Measurements from ENCODE around the gene GAB2.

Gene GAB2

DNA sequence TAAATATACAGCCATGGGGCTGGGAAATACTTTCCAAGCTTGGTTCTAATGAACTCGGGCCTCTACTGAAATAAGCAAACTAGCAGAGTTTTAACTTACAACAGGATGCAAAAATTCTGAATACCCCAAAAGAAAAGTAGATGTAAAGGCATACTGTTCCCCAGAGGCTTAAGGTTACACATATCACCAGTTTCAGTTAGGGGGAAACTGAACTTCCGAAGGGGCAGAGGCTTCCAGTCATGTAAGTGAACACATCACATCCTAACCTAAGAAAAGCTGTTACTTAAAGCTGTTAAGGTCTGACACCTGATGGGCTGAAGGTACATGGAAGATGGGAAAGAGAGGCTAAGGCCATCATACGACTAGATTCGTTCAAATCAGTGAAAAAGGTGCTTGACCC is 2.3 kb downstream of the GAB2 start:
- peaks cover 10% of the 10 kb centered on the region for H3K4me1 ChIP-seq (ENCODE audit: control insufficient read depth, insufficient read depth, low read length)
- peaks cover 18% of the 10 kb centered on the region for H3K27me3 ChIP-seq (ENCODE audit: control insufficient read depth, insufficient read depth, low read length)
- no peak overlapping the region for H3K4me3 ChIP-seq (ENCODE audit: low read depth, low read length)

DNA sequence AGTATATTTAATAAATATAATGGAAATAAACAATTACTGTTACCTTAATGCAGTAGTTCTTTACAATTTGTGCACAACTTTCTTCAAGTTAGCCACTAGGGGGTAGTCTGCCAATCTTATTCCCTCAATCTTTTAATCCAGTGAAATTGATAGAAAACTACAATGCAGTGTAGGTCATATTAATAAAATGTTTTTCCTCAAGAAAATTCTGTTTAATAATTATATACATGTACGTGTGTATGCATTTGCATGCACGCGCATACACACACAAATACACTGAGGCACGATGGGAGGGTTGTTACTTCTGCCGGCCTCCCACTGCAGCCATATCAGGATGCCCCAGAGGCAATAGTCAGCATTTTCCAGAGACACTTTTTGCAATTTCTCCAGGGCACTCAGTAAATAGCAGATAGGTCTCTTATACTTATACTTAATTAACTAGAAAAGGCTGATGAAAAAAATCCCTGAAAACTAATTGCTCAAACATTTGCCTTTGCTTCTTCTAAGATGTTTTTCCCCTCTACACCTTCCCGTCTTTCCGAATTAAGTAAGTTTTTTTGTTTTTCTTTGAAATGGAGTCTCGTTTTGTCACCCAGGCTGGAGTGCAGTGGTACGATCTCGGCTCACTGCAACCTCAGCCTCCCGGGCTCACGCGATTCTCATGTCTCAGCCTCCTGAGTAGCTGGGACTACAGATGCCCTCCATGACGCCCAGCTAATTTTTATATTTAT is 3.1 kb downstream of the GAB2 start:
- H3K4me1 ChIP-seq (ENCODE audit: control insufficient read depth, insufficient read depth, low read length): peaks cover 8% of the 10 kb centered on the region
- no peaks in the 10 kb centered on the region for H3K36me3 ChIP-seq (ENCODE audit: control insufficient read depth, insufficient read depth, low read length)
- H3K9ac ChIP-seq (ENCODE audit: low read depth, low read length): no peak overlapping the region
- no peaks in the 10 kb centered on the region for H3K9me3 ChIP-seq (ENCODE audit: control insufficient read depth, insufficient read depth, low read length)
- H3K27me3 ChIP-seq (ENCODE audit: control insufficient read depth, insufficient read depth, low read length): peaks cover 15% of the 10 kb centered on the region
- no peak overlapping the region for H3K4me3 ChIP-seq (ENCODE audit: low read depth, low read length)

More for the DNA sequence above, 2.3 kb downstream of the GAB2 start:
- H3K36me3 ChIP-seq (ENCODE audit: control insufficient read depth, insufficient read depth, low read length): no peaks in the 10 kb centered on the region
- no peak overlapping the region for H3K9ac ChIP-seq (ENCODE audit: low read depth, low read length)
- H3K9me3 ChIP-seq (ENCODE audit: control insufficient read depth, insufficient read depth, low read length): no peaks in the 10 kb centered on the region

DNA sequence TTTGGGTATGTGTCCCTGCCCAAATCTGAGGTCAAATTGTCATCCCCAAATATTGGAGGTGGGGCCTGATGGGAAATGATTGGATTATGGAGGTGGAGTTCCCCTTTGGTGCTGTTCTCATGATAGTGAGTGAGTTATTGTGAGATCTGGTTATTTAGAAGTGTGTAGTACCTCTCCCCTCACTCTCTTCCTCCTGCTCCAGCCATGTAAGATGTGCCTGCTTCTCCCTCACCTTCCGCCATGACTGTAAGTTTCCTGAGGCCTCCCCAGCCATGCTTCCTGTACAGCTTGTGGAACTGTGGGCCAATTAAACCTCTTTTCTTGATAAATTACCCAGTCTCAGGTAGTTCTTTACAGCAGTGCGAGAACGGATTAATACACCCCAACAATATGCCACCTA is 9.0 kb downstream of the GAB2 start:
- no peak overlapping the region for H3K9ac ChIP-seq (ENCODE audit: low read depth, low read length)
- H3K36me3 ChIP-seq (ENCODE audit: control insufficient read depth, insufficient read depth, low read length): no peaks in the 10 kb centered on the region
- H3K4me1 ChIP-seq (ENCODE audit: control insufficient read depth, insufficient read depth, low read length): no peaks in the 10 kb centered on the region
- H3K27me3 ChIP-seq (ENCODE audit: control insufficient read depth, insufficient read depth, low read length): no peaks in the 10 kb centered on the region
- H3K9me3 ChIP-seq (ENCODE audit: control insufficient read depth, insufficient read depth, low read length): no peaks in the 10 kb centered on the region
- H3K4me3 ChIP-seq (ENCODE audit: low read depth, low read length): no peak overlapping the region

DNA sequence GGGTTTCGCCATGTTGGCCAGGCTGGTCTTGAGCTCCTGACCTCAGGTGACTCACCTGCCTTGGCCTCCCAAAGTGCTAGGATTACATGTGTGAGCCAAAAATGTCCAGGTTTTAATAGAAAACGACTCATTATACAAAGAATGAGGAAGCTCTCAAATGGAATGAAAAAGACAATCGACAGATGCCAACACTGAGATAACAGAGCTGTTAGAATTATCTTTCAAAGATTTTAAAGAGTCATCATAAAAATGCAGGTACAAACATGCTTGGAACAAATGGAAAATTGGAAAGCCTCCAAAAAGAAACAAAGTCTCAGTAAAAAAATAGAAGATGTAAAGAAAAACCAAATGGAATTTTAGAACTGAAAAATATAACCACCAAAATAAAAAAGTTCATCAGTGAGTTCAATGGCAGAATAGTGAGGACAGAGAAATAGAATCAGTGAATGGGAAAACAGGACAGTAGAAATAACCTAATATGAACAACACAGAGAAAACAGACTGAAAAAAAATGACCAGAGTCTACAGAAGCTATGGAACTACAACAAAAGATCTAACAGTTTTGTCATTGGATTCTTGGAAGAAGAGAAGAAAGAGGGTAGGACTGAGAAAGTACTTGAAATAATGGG is 10.9 kb downstream of the GAB2 start:
- Histone ChIP-seq H3K36me3 (ENCODE audit: control insufficient read depth, insufficient read depth, low read length) (no peaks in the 10 kb centered on the region), H3K9ac (ENCODE audit: low read depth, low read length) (no peak overlapping the region), H3K27me3 (ENCODE audit: control insufficient read depth, insufficient read depth, low read length) (no peaks in the 10 kb centered on the region), H3K9me3 (ENCODE audit: control insufficient read depth, insufficient read depth, low read length) (no peaks in the 10 kb centered on the region), H3K4me3 (ENCODE audit: low read depth, low read length) (no peak overlapping the region), H3K4me1 (ENCODE audit: control insufficient read depth, insufficient read depth, low read length) (no peaks in the 10 kb centered on the region)

DNA sequence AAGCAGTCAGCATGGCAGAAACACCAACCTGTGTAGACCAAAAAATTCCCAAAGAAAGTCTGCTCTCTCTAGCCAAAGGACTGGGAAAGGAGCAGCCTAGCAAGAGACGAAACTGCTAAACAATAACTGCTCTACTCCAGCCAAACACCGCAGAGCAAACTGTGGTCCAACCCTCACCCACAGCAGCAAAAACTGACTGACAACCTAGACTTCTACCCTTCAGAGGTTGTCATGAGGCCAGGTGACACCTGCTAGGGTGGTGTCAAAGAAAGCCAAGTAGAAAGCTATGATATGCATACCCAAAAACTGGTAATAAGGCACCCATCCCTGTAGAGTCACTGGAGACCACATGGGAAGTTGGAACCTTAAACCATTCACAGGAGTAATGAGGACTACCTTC is 11.8 kb downstream of the GAB2 start:
- H3K4me1 ChIP-seq (ENCODE audit: control insufficient read depth, insufficient read depth, low read length): no peaks in the 10 kb centered on the region
- H3K4me3 ChIP-seq (ENCODE audit: low read depth, low read length): no peak overlapping the region
- no peaks in the 10 kb centered on the region for H3K36me3 ChIP-seq (ENCODE audit: control insufficient read depth, insufficient read depth, low read length)
- no peaks in the 10 kb centered on the region for H3K27me3 ChIP-seq (ENCODE audit: control insufficient read depth, insufficient read depth, low read length)
- no peaks in the 10 kb centered on the region for H3K9me3 ChIP-seq (ENCODE audit: control insufficient read depth, insufficient read depth, low read length)
- H3K9ac ChIP-seq (ENCODE audit: low read depth, low read length): no peak overlapping the region

DNA sequence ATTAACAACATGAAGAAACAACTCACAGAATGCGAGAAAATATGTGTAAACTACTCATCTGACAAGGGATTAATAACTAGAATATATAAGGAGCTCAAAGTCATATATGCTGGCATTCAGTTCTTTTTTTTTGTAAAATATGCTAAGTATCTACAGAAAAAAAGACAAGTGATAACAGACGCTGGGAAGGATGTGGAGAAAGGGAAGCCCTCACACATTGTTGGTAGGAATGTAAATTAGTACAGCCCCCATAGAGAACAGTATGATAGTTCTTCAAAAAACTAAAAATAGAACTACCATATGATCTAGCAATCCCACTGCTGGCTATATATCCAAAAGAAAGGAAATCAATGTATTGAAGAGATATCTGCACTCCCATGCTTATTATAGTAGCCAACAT is 13.8 kb downstream of the GAB2 start:
- H3K9me3 ChIP-seq (ENCODE audit: control insufficient read depth, insufficient read depth, low read length): no peaks in the 10 kb centered on the region
- no peak overlapping the region for H3K4me3 ChIP-seq (ENCODE audit: low read depth, low read length)
- H3K4me1 ChIP-seq (ENCODE audit: control insufficient read depth, insufficient read depth, low read length): peaks cover 12% of the 10 kb centered on the region
- H3K36me3 ChIP-seq (ENCODE audit: control insufficient read depth, insufficient read depth, low read length): no peaks in the 10 kb centered on the region
- H3K27me3 ChIP-seq (ENCODE audit: control insufficient read depth, insufficient read depth, low read length): peaks cover 6% of the 10 kb centered on the region
- H3K9ac ChIP-seq (ENCODE audit: low read depth, low read length): no peak overlapping the region

DNA sequence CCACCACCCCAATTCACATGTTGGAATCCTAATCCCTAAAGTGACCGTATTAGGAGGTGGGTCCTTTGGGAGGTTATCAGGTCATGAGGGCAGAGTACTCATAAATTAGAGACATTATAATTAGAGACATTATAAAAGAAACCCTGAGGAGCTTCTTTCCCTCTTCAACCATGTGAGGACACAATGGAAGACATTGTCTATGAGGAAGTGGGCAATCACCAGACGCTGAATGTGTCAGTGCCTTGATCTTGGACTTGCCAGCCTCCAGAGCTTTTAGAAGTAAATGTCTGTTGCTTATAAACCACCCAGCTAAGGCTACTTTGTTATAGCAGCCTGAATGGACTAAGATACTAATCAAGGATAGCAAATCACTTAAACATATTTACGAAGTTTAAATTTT is 14.8 kb downstream of the GAB2 start:
- Histone ChIP-seq H3K36me3 (ENCODE audit: control insufficient read depth, insufficient read depth, low read length) (no peaks in the 10 kb centered on the region), H3K9me3 (ENCODE audit: control insufficient read depth, insufficient read depth, low read length) (no peaks in the 10 kb centered on the region), H3K9ac (ENCODE audit: low read depth, low read length) (no peak overlapping the region), H3K4me1 (ENCODE audit: control insufficient read depth, insufficient read depth, low read length) (peaks cover 14% of the 10 kb centered on the region), H3K4me3 (ENCODE audit: low read depth, low read length) (no peak overlapping the region), H3K27me3 (ENCODE audit: control insufficient read depth, insufficient read depth, low read length) (peaks cover 11% of the 10 kb centered on the region)

DNA sequence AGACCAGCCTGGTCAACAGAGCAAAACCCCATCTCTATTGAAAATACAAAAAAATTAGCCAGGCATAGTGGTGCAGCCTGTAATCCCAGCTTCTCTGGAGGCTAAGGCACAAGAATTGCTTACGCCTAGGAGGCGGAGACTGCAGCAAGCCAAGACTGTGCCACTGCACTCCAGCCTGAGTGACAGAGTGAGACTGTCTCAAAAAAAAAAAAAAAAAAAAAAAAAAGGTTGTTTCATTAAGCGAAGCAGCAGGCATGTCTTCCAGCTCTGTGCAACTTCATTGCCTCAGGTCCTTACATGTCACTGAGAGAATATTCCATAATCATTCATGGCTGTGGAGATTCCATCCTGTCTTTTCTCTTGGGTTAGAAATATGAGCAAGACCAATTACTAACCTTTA is 16.9 kb downstream of the GAB2 start:
- Histone ChIP-seq H3K36me3 (ENCODE audit: control insufficient read depth, insufficient read depth, low read length) (no peaks in the 10 kb centered on the region), H3K4me3 (ENCODE audit: low read depth, low read length) (no peak overlapping the region), H3K4me1 (ENCODE audit: control insufficient read depth, insufficient read depth, low read length) (peaks cover 14% of the 10 kb centered on the region), H3K9me3 (ENCODE audit: control insufficient read depth, insufficient read depth, low read length) (no peaks in the 10 kb centered on the region), H3K27me3 (ENCODE audit: control insufficient read depth, insufficient read depth, low read length) (peaks cover 11% of the 10 kb centered on the region), H3K9ac (ENCODE audit: low read depth, low read length) (no peak overlapping the region)

DNA sequence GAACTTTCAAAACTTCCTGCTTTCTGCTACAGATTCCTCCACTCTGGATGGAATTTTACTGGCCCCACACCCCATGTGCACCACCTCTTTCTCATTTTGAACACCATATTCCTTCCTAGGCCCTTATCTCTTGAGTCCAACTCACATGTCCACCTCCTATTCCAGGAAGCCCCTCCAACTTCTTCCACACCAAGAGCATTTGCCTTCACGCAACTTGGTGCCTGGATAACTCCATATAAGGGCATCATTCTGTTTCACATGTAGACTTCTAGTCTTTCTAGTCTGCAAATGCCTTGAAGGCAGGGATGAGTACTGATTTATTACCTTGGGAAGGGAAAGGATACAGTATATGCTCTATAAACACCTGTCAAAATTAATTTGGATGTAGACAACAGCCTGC is 17.5 kb downstream of the GAB2 start:
- Histone ChIP-seq H3K4me1 (ENCODE audit: control insufficient read depth, insufficient read depth, low read length) (peaks cover 14% of the 10 kb centered on the region), H3K9ac (ENCODE audit: low read depth, low read length) (no peak overlapping the region), H3K27me3 (ENCODE audit: control insufficient read depth, insufficient read depth, low read length) (peaks cover 11% of the 10 kb centered on the region), H3K36me3 (ENCODE audit: control insufficient read depth, insufficient read depth, low read length) (no peaks in the 10 kb centered on the region), H3K9me3 (ENCODE audit: control insufficient read depth, insufficient read depth, low read length) (no peaks in the 10 kb centered on the region), H3K4me3 (ENCODE audit: low read depth, low read length) (no peak overlapping the region)

DNA sequence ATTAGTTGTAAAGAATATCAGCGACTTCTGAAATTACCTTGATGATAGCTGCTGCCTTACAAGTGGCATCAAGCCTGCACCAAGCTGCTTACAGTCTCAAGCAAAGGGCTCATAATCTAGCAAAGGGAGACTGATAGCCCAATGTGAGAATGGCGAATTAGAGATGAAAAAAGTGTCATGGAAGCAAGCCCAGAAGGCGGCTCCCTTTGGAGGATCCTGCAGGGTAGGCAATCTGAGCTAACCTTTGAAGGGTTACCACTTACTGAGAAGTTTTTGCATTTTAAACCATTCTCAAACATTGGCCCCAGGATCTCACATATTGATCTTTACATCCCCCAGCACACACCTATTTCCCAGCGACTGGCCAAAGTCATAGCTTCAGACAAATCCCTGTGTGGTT is 18.5 kb downstream of the GAB2 start:
- peaks cover 14% of the 10 kb centered on the region for H3K4me1 ChIP-seq (ENCODE audit: control insufficient read depth, insufficient read depth, low read length)

DNA sequence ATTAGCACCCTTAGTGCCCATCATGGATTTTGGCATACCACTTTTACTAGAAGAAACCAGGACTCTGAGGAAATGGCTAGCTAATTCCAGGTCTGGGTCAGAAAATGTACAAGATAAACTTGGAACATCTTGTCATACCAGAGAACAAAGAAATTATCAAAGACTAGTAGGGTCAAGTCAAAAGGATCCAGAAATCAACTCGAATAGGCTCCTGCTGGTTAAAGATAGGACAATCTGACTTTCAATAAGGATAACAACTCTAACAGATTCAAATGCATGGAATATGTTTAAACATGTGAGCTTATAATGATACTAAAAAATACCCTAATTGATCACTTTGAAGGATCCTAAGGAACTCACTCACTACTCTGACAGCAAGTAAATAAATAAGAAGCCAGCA is 18.9 kb downstream of the GAB2 start:
- no peaks in the 10 kb centered on the region for H3K9me3 ChIP-seq (ENCODE audit: control insufficient read depth, insufficient read depth, low read length)
- H3K9ac ChIP-seq (ENCODE audit: low read depth, low read length): no peak overlapping the region
- H3K36me3 ChIP-seq (ENCODE audit: control insufficient read depth, insufficient read depth, low read length): no peaks in the 10 kb centered on the region
- peaks cover 11% of the 10 kb centered on the region for H3K27me3 ChIP-seq (ENCODE audit: control insufficient read depth, insufficient read depth, low read length)
- peaks cover 14% of the 10 kb centered on the region for H3K4me1 ChIP-seq (ENCODE audit: control insufficient read depth, insufficient read depth, low read length)
- H3K4me3 ChIP-seq (ENCODE audit: low read depth, low read length): no peak overlapping the region

More for the DNA sequence above, 18.5 kb downstream of the GAB2 start:
- no peak overlapping the region for H3K9ac ChIP-seq (ENCODE audit: low read depth, low read length)
- no peaks in the 10 kb centered on the region for H3K9me3 ChIP-seq (ENCODE audit: control insufficient read depth, insufficient read depth, low read length)
- no peaks in the 10 kb centered on the region for H3K36me3 ChIP-seq (ENCODE audit: control insufficient read depth, insufficient read depth, low read length)
- peaks cover 11% of the 10 kb centered on the region for H3K27me3 ChIP-seq (ENCODE audit: control insufficient read depth, insufficient read depth, low read length)
- no peak overlapping the region for H3K4me3 ChIP-seq (ENCODE audit: low read depth, low read length)

DNA sequence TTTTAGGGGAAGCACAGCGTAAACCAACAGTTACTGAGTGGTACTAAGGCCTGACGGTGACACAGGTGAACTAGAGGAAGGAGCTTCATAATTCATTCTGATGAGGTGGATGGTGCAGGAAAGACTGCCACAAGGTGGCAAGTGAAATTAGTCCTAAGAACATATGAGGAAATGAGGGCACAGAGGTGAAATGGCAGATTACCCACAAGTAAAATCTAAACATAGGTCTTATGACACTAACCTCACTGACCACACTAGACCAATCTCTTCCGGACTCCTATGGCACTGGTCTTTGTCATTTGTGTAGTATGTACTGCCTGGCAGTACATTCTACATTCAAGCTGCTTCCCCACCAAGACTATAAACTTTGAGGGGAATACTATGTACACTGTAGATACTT is 20.2 kb downstream of the GAB2 start:
- Histone ChIP-seq H3K4me3 (ENCODE audit: low read depth, low read length) (no peak overlapping the region), H3K36me3 (ENCODE audit: control insufficient read depth, insufficient read depth, low read length) (no peaks in the 10 kb centered on the region), H3K27me3 (ENCODE audit: control insufficient read depth, insufficient read depth, low read length) (peaks cover 11% of the 10 kb centered on the region), H3K4me1 (ENCODE audit: control insufficient read depth, insufficient read depth, low read length) (peaks cover 14% of the 10 kb centered on the region), H3K9ac (ENCODE audit: low read depth, low read length) (no peak overlapping the region), H3K9me3 (ENCODE audit: control insufficient read depth, insufficient read depth, low read length) (no peaks in the 10 kb centered on the region)

All from iPS-15b (cell line).